ENCODE measurements around the gene CEP350.

CEP350 gene

DNA sequence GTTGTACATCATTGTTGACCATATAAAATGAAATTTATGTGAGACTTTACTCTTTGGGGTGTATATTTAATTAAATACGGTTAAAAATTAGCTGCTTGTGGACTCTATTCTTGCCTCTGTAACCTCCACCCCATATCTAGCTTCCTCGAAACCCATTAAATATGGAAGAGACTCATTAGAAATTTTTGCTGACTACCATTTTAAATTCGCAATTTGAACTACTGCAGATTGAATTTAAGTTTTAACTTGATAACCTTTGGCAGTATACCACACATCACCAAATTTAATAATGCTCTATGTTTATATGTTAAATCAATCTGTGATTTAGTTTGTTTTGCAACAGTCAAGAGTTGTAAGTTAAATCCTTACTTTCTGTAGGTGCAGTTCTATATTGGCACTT lies 111.5 kb downstream of the CEP350 start:
- no peak for DNase-seq (ENCODE audit: low spot score)

DNA sequence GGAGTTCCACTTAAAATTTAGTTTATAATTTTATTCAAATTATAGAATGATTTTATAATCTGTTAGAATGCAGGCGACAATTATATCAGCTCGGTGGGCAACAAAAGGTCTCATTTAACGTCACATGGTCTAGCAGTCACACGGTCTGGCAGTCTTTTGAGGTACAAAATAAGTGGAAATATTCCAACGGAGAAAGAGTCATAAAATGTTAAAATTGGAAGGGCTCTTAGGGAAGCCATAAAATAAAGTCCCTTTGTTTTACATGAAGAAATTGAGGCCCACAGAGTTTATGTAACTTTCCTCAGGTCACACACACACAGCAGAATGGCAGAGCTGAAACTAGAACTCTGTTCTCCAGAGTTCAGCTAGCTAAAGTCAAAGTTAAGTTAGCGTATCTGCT lies 115.7 kb downstream of the CEP350 start:
- DNase-seq (ENCODE audit: low spot score) = no peak

DNA sequence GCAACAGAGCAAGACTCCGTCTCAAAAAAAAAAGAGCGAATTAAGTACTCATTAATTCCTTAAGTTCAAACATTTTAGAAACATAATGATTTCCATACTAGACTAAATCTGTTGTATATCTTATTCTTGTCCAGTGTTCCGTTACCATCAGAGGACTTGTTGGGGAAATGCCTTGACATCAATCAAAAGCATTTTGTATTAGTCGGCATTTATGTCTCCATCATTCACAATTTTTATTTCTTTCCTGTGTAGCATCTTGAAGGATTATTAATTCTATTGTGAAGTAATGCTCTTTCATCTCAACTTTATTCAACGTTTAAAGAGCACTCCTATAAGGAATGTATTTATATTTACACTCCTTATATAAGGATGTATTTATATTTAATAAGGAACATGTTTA lies 117.1 kb downstream of the CEP350 start:
- no peak for DNase-seq (ENCODE audit: low spot score)

DNA sequence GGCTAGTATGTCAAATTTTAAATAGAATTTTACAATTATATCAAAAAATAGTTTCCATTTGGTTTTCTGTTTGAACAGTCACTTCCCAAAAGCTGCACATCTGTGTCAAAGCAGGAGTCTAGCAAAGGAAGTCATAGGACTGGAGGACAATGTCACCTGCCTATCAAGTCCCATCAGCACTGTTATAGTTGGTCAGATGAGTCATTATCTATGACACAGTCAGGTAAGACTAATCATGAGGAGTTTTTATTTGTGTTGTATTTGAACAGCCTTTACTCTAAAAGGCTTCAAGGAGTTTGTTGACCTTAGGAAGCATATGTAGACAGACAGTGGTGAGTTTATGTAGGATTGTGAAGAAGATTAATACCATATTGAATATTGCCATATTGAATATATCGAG lies 125.8 kb downstream of the CEP350 start:
- no peak for DNase-seq (ENCODE audit: low spot score)

DNA sequence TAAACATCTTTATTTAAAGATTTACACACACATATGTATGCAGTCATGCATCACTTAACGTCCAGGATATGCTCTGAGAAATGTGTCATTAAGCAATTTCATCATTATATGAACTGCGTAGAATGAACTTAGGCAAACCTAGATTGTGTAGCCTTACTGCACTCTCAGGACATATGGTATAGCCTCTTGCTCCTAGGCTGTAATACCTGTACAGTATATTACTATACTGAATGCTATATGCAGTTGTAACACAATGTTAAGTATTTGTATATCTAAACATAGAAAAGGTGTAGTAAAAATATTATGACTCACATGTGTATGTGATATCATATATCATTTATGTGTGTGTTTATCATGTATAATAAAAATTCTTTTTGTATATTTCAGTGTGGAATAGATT lies 126.9 kb downstream of the CEP350 start:
- no peak for DNase-seq (ENCODE audit: low spot score)

DNA sequence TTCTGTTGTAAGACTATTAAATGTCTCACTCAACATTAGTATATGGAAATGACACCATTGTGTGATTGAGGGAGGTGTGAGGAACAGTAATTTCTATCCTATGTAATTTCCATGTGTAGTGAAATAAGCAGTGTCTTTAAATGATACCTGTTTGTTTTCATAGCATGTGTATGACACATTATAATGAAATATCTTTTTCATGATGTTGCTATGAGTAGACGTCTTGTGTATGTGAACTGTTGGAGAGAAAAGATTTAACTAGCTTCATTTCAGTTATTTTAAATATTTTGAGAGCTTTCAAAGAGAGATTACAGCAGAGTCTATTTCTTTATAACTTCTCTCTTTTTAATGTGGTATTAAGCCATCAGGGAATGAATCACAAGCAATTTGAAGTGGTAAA lies 128.6 kb downstream of the CEP350 start:
- DNase-seq (ENCODE audit: low spot score) = no peak

DNA sequence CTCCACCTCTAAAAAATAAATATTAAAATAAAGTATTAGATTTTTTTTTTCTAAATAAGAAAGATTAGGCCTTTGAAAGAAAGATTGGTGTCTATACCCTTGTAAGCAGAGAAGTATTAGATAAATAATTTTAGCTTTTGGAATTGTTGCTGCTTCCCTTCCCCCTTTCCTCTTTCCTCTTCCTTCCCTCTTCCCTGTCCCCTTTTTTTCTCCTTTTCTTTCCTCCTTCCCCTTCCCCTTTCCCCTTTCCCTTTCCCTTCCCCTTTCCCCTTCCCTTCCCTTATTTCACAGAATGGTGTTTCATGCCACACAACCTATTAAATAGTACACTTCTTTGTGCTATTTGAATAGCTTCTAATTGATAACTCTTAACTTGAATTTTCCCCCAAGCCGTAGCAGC lies 130.3 kb downstream of the CEP350 start:
- no peak for DNase-seq (ENCODE audit: low spot score)

DNA sequence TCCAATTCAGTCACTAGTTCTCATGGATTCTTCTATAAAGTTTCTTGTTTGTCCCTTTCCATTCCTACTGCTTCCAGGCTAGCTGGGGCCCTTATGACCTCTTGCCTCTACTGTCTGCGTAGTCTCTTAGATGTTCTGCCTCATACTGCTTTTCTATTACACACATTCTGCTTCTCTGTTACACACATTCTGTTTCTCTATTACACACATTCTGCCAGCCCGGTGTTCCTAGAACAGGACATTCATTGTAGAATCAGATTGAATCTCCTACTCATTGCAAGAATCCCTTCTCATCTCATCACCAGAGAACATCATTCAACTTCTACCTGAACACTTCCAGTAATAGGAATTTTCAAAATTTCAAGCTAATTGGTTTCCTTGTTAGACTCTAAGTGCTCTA lies 130.7 kb downstream of the CEP350 start:
- no peak for DNase-seq (ENCODE audit: low spot score)

DNA sequence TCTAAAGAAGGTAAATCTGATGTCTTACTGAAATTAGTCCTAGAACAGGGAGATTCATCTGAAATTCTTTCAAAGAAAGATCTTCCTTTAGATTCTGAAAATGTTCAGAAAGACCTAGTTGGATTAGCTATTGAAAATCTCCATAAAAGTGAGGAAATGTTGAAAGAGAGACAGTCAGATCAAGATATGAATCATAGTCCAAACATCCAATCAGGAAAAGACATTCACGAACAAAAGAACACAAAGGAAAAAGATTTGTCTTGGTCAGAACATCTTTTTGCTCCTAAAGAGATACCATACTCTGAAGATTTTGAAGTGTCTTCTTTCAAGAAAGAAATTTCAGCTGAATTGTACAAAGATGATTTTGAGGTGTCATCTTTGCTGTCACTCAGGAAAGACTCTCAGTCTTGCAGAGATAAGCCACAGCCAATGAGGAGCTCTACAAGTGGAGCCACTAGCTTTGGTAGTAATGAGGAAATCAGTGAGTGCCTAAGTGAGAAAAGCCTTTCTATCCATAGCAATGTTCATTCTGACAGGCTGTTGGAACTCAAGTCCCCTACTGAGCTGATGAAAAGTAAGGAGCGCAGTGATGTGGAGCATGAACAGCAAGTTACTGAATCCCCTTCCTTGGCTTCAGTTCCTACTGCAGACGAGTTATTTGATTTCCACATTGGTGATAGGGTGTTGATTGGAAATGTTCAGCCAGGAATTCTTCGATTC lies 138.5 kb downstream of the CEP350 start:
- no peak for DNase-seq (ENCODE audit: low spot score)

DNA sequence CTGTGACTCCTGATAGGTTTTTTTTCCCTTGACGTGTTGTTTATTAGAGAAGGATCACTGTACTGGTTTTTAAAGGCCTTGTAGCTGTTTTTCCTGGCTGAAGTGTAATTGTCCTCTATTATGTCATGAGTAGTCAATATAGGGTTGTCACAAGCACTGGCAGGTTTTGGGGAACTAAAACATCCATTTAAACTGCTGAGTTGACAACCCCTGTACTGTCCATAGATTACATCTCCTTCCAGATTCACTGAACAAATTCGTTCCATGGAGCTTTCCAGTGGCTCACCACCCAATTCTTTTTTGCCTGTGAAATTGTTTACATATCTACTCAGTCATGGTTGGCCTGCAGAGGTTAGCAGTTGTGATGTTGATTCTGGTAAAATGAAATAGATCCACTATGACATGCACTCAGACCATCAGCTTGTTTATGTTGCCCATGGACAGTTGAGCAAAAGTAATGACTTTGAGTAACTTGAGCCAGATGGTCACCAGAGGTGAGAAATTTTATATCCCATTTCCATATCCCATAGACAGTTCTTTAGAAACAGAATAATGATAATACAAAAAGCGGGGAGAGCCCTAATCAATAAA lies 140.2 kb downstream of the CEP350 start:
- no peak for DNase-seq (ENCODE audit: low spot score)

DNA sequence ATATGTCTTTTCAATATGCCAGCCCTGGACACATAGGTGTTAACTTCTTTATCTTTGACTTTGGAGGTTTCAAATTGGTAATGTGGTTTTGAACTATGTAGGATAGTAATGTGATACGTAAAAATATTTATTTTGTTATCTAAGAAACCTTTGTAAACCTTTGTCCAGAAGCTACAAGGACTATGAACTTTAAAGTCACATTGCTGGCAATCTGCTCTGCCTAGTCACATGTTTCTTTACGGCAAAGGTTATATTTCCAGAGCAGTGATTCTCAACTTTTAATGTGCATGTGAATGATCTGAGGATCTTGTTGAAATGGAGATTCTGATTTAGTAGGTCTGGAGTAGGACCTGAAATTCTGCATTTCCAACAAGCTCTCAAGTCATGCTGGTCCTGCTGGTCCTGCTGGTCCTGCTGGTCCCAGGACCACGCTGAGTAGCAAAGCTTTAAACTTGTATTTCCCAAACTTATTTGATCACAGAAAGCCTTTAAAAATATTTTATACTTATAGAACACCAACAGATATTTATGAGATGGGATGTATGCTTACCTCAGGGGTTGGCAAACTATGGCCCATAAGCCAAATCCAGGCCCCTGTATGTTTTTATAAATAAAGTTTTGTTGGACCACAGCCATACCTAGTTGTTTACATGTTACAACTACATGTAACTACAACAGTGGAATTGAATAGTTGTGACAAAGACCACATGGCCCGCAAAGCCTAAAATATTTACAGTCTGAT lies 142.1 kb downstream of the CEP350 start:
- no peak for DNase-seq (ENCODE audit: low spot score)

DNA sequence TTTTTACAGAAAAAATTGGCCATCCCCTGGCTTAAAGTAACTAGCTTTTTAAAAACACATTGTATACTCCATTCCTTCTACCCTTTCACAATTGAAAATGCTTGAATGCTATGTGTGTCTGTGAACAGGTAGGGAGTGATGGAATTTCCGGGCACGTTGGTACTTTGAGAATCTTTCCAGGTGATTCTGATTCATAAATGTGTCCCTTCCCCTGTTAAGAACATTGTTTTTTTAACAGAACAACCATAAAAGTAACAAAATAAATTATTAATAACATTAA lies 142.7 kb downstream of the CEP350 start:
- no peak for DNase-seq (ENCODE audit: low spot score)

DNA sequence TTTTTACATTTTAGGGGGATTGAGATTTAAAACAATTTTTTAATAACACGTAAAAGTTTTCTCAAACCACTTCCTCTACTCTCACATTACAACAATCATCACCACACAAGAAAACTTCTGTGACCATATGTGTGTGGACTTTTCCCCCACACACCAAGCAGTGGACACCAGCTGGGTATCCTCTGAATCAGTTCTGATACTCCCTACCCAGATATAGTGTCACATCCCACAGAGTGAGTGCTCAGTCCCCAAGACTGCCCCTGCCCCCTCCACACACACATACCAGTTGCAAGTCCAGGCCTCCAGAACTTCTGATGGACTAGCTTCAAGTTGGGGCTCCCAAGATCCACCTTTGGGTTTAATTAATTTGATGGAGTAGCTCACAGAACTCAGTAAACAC lies 146.8 kb downstream of the CEP350 start:
- DNase-seq (ENCODE audit: low spot score) = no peak

DNA sequence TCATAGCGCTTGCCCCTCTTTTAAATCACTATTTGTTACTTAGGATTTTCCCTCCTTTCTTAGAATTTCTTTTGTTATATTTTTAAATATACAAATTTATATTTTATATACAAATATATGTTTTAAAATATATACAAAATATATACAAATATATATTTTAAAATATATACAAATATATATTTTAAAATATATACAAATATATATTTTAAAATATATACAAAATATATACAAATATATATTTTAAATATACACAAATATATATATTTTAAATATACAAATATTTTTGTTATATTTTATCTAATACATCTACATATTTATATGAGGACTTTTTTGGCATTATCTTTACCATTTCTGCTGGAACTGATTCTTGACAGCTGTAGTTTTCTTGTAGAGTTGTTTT lies 149.2 kb downstream of the CEP350 start:
- DNase-seq (ENCODE audit: low spot score) = no peak

DNA sequence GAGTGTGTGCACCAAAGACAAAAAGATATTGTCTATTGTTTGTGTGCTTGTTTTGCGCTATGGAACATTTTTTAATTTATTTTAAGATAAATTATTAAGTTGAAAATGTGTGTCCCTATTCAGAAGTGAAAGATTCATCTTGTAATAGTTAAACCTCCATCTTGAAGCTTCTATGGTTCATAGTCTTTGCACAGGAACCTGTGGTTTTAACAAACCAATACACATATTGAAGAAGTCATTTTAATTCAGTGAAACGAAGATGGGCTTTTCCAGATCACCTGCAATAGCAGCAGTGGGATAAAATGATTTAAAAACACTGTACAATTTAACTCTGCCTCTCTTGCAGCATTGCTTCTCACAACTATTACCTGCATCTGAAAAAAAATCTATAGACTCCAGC lies 157.5 kb downstream of the CEP350 start:
- DNase-seq (ENCODE audit: low spot score) = no peak

DNA sequence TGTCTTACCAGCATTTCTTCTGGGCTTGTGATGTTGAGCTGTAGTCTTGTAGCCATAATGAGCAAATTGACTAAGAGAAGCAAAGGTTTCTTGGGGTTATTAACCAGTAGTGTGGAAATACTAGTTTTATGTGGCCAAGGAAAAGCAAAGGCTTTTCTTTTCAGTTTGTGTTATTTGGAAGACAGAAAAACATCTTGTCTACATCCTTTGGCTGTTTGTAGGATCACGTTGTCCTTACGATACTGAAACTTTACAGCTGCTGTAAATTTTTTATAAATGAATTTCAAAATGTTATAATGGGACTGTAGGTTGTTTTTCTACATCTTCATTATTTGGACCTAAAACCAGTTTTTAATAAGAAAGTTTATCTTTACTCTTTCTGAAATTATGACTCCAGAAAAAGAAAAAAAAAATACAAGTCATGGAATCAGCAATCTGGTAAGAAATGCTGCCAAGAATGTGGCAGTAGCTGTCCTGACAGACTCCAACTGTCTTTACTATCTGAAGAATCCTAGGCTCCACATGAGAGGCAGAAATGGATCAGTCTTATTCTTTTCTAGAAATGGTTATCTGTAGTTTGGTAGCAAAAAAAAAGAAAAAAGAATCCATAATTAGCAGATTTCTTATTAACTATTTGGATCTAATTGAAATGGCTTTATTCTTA lies 158.5 kb downstream of the CEP350 start:
- no peak for DNase-seq (ENCODE audit: low spot score)

DNA sequence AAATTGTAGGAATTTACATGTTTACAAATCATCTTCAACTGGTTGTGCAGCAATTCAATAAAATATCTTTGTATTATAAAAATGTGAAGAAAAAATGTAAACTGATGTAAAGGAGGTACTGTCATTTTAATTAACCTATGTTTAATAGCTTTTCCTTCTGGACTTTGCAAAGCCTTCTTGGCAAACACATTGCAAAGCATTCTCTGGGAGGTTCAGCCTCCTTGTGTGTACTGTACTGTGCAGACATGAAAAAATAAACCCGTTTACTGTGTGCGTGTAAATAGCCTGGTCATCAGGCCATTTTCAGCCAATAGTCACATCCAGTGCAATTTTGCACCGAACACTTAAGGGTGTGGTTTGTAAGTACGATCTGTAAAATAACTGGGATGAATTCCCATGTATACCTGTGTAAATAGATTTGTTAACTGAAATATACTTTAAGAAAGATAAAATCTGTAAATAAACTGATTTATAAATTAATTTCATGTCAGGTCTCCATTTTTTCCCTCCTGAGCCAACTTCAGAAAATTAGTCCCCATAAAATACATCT lies 159.9 kb downstream of the CEP350 start:
- no peak for DNase-seq (ENCODE audit: low spot score)

DNA sequence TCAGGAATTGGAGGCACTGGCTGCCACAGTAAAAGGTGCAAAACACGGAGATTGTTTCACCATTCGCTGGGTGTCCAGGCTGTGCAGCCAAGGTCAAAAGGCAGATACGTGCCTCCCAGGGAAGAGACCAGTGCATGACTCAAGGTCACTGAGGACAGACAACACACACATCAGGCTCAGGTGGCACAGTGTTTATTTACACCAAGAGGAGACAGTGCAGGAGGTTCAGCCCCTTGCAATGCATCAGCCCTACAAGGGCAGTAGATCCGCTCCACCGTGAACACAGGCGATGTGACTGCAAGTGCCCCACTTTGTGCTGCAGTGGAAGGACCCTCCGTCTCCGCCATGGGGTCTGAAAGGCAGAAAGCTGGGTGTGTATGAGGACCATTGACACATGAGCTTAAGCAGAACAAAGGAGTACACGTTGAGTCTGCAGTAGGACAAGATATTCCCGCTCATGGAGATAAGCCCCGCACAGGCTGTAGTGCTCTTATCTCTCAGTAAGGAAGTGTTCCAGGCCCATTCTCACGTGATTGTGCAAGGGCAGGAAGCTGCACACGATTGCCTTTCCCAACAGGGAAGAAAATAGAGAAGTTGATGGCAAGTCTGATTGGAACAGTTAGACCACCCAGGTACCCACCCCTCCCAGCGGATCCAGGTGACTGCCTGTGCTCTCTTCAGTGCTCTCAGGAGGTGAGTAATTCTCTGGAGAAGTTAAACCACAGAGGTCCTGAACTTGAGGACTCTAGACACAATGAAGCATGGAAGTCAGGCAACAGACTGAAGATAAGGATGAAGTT lies 162.6 kb downstream of the CEP350 start:
- no peak for DNase-seq (ENCODE audit: low spot score)

DNA sequence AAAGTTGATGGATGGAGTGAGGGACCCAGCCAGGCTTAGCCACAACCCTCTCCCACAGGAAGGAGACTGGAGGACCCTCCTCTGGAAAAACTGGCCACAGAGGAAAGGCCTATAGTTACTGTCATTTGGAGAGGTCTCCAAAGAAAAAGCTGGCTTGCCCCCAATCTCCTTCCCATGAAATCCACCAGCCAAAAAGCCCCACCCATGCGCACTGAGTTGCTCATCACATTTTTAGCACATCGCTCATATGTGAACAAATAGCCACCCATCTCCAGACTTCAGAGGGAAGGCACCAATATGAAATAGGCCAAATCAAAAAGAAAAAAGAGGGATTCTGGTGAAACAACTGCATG lies 163.1 kb downstream of the CEP350 start:
- DNase-seq (ENCODE audit: low spot score) = no peak

DNA sequence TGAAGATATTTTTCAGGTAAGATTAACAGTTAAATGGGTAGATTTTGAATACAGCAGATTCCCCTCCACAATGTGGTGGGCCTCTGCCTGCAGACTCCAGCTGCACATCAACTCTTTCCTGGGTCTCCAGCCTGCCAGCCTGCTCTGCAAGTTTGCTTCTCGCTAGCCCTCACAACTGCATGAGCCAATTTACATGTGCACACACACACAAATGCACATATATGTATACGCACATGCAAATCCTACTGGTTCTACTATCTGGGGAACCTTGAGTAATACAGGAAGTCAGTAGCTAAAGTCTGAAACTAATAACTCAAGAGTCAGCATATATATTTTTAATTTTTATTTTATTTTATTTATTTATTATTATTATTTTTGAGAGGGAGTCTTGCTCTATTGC lies 165.2 kb downstream of the CEP350 start:
- DNase-seq (ENCODE audit: low spot score) = no peak

DNA sequence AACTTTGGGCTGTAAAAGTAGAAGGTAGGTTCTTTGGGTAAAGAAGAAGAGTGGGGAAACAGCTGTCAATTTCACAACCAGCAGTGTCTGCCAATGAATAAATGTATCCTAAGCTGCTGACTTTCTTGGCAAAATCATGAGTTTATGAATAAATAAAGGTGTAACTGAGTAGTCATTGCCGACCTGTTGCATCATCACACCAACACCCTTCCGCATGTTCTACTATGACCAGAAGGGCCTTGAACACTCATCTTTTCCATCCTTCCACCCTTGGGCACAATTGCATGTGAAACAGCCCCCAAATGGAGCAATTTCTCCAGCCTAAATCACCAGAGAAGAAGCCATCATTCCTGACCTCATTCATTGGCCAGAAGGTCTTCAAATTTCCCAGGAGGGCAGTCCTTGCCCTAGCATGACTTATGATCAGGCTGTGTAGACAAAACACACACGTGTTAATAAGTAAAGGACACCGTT lies 168.9 kb downstream of the CEP350 start:
- DNase-seq (ENCODE audit: low spot score) = no peak

DNA sequence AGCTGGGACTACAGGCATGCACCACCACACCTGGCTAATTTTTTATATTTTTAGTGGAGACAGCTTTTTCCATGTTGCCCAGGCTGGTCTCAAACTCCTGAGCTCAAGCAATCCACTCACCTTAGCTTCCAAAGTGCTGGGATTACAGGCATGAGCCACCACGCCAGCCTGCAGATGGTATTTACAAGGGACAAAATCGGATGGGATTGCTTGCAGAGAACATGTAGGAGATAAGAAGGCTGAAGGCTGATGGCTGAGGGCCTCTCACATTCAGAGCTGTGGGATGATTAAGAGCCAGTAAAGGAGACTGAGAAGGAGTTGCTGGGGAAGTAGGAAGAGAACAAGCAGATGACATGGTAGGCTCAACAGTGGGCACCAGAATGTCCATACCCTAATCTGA lies 176.0 kb downstream of the CEP350 start:
- DNase-seq (ENCODE audit: low spot score) = no peak

All from iPS-NIHi11 (cell line).